ENCODE results near the gene PHYKPL. TPM values are rescaled to one million over a fixed set of nuclear protein-coding genes. Genes with fewer than 3 reads are reported as not detected.
A peak's percentile ranks its signal among the peaks of the same experiment; 100 is the strongest.

Gene PHYKPL
- total and polyA plus RNA-seq, 9 donors: 31.8 to 93.3 (median 61.6) TPM

DNA sequence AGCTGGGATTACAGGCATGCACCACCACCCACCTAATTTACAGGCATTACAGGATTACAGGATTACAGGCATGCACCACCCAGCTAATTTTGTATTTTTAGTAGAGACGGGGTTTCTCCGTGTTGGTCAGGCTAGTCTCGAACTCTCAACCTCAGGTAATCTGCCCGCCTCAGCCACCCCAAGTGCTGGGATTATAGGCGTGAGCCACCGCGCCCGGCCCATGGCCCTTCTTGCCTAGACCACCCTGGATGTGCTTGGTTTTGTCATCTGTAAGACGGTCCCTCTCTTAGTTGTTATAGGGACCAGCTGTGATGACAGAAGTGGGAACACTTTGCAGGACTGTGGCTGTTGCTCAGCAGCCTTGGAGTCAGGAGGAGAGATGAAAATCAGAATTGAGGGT, 3.5 kb upstream of the PHYKPL start:
- TF ChIP-seq, protein P1, sequence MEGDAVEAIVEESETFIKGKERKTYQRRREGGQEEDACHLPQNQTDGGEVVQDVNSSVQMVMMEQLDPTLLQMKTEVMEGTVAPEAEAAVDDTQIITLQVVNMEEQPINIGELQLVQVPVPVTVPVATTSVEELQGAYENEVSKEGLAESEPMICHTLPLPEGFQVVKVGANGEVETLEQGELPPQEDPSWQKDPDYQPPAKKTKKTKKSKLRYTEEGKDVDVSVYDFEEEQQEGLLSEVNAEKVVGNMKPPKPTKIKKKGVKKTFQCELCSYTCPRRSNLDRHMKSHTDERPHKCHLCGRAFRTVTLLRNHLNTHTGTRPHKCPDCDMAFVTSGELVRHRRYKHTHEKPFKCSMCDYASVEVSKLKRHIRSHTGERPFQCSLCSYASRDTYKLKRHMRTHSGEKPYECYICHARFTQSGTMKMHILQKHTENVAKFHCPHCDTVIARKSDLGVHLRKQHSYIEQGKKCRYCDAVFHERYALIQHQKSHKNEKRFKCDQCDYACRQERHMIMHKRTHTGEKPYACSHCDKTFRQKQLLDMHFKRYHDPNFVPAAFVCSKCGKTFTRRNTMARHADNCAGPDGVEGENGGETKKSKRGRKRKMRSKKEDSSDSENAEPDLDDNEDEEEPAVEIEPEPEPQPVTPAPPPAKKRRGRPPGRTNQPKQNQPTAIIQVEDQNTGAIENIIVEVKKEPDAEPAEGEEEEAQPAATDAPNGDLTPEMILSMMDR (IDR thresholded peaks at IDR 0.05): no peak
- TF ChIP-seq POLR2A (IDR thresholded peaks at IDR 0.05) (no peak), EP300 (IDR thresholded peaks at IDR 0.05) (no peak)
- Histone ChIP-seq H3K27me3 (no peaks in the 10 kb centered on the region), H3K4me3 (no peak overlapping the region), H3K4me1 (ENCODE audit: insufficient read depth) (peaks cover 6% of the 10 kb centered on the region), H3K27ac (no peak overlapping the region), H3K36me3 (no peaks in the 10 kb centered on the region), H3K9me3 (no peaks in the 10 kb centered on the region)
- no peak for DNase-seq
- intact Hi-C loops (cut with DNase I): no loop called here
- 91 to 92% (median 91%) methylated on average over 9 of the region's 9 CpGs for WGBS, 3 donors

DNA sequence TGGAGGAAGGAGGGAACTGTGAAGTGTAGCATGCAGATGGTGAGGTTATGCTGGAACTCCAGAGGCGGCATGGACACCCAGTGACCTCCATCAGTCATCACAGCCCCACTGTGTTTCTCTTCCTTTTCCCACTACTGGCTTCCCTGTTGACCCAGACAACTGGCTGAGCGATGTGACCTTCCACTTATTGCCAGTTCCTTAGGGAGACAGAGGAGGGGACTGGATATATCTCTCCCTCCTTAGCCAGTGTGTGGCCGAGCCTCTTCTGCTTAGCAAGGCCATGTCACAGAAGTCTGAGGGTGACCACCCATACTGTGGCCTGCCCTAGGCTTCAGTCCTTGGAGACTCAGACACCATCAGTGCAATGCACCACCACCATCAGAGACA, 3.0 kb upstream of the PHYKPL start:
- H3K27ac ChIP-seq: no peak overlapping the region
- peaks cover 10% of the 10 kb centered on the region for H3K4me1 ChIP-seq (ENCODE audit: insufficient read depth)
- H3K9me3 ChIP-seq: no peaks in the 10 kb centered on the region
- H3K27me3 ChIP-seq: no peaks in the 10 kb centered on the region
- intact Hi-C loops (cut with DNase I): no loop called here
- H3K4me3 ChIP-seq: no peak overlapping the region
- TF ChIP-seq POLR2A (IDR thresholded peaks at IDR 0.05) (no peak), EP300 (IDR thresholded peaks at IDR 0.05) (no peak)
- TF ChIP-seq, protein P1 (IDR thresholded peaks at IDR 0.05): no peak
- 79 to 90% (median 85%) methylated on average over 3 of the region's 3 CpGs for WGBS, 3 donors
- DNase-seq: no peak
- H3K36me3 ChIP-seq: no peaks in the 10 kb centered on the region

DNA sequence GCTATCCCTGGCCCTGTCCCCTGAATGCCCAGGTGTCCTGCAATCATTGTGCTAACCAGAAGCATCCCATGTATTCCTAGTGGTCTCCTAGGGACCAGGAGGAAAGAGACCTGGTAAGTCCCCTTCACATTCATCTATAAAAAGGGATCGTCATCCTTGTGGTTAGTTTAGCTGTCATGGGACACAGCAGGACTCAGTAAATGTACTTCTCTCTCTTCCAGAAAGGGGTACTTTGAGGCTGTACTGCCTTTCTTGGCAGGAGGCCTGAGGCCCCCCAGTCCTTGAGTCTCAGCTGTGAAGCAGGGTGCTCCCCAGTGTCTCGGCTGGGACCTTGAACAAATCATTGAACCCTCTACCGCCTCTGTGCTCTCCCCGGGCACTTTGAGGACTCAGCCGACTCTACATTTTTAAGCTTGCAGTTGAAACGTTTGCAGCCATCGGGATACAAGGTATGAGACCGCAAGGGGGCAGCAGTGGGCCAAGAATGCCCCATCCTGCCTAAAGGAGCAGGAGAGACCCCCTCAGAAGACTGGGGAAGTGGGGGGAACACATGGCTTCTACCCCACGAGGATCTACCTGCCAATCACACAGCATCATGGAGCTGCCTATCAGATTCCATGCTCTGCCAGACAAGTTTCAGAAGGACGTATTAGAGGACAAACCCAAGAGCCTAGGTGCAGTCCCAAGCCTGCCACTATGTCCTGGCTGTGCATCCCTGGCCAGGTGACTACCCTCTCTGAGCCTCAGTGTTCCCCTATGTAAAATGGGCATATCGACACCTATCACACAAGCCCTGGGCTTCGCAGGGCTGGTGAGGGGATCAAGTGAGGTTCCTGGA, 2.4 kb upstream of the PHYKPL start:
- H3K4me3 ChIP-seq: no peak overlapping the region
- no peak overlapping the region for H3K27ac ChIP-seq
- TF ChIP-seq, protein P1 (IDR thresholded peaks at IDR 0.05): no peak
- TF ChIP-seq EP300 (IDR thresholded peaks at IDR 0.05) (no peak), POLR2A (IDR thresholded peaks at IDR 0.05) (no peak)
- H3K36me3 ChIP-seq: no peaks in the 10 kb centered on the region
- H3K9me3 ChIP-seq: no peaks in the 10 kb centered on the region
- WGBS, 3 donors: 24 to 27% (median 25%) methylated on average over 12 of the region's 12 CpGs
- DNase-seq: peak in 4 of 5 donors; percentile 55 to 71 (median 60)
- peaks cover 10% of the 10 kb centered on the region for H3K4me1 ChIP-seq (ENCODE audit: insufficient read depth)
- intact Hi-C loops (cut with DNase I): no loop called here
- H3K27me3 ChIP-seq: no peaks in the 10 kb centered on the region

DNA sequence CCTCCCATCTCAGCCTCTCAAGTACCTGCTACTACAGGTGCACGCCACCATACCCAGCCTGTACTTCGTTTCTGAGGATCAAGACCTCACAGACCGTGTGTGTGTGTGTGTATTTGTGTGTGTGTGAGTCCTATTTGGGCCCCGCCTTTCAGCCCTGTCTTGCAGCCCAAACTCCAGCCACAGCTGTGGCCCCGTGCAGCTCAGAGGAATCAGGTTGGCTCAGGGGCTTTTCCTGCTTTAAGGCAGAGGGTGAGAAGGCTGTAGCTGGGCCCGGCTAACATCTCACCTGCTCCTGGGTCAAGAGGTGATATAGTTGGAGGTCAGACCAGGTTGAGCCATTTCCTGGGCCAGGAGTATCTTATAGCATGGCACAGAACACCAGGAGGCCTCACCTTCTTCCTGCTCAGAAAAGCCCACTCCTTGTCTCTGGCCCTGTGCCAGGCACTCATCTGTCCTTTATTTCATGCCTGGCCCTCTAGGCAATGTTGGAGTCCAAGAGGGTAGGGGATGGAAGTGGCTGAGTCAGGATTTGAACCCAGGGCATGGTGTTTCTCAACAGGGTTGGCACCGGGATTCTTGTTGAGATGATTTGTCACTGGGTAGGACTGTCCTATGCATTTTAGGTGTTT, 1.6 kb upstream of the PHYKPL start:
- WGBS, 3 donors: 72 to 90% (median 85%) methylated on average over 7 of the region's 7 CpGs
- Histone ChIP-seq H3K4me3 (no peak overlapping the region), H3K36me3 (no peaks in the 10 kb centered on the region), H3K27me3 (no peaks in the 10 kb centered on the region), H3K9me3 (no peaks in the 10 kb centered on the region), H3K27ac (no peak overlapping the region), H3K4me1 (ENCODE audit: insufficient read depth) (peaks cover 10% of the 10 kb centered on the region)
- TF ChIP-seq POLR2A (IDR thresholded peaks at IDR 0.05) (no peak), EP300 (IDR thresholded peaks at IDR 0.05) (no peak)
- TF ChIP-seq, protein P1 (IDR thresholded peaks at IDR 0.05): no peak
- intact Hi-C loops (cut with DNase I): no loop called here
- no peak for DNase-seq
